MM.1S (cell line): ENCODE data around the gene TLE3.
"Not testable (repeated sequence)": the region's sequence is repeated elsewhere in the genome, so short reads cannot be mapped to it uniquely, and the experiment has no call there.

Experiments used
- DNase-seq: peaks from one replicate; pipeline ENCODE4 v3.0.0-alpha.2; 2015
- H2AFZ ChIP-seq: fragments of 300-600 bp; sonication (generic); 2 replicates; pipeline ENCODE4 v1.6.0; 2016; ENCODE audit warnings: antibody characterized with exemption, low read length
- H3F3A ChIP-seq: fragments of 300-600 bp; sonication (generic); 2 replicates; pipeline ENCODE4 v1.6.1; 2016; ENCODE audit warnings: mild to moderate bottlenecking, antibody characterized with exemption, low read length, moderate library complexity, mixed read lengths; ENCODE audit not compliant: insufficient read depth
- H3K27ac ChIP-seq: fragments of 300-600 bp; sonication (generic); 2 replicates; pipeline ENCODE4 v1.5.1; 2016; ENCODE audit warnings: mild to moderate bottlenecking, low read length
- H3K27me3 ChIP-seq: fragments of 300-600 bp; sonication (generic); replicated peaks from 2 replicates; pipeline ENCODE4 v1.6.0; 2016; ENCODE audit warnings: low read length; ENCODE audit not compliant: insufficient read depth
- H3K36me3 ChIP-seq: fragments of 300-600 bp; sonication (generic); replicated peaks from 2 replicates; pipeline ENCODE4 v1.6.1; 2016; ENCODE audit warnings: mild to moderate bottlenecking, low read length, mixed read lengths; ENCODE audit not compliant: insufficient read depth
- H3K4me1 ChIP-seq: fragments of 300-600 bp; sonication (generic); 2 replicates; pipeline ENCODE4 v1.6.1; 2016; ENCODE audit warnings: low read length, mixed read lengths
- H3K4me2 ChIP-seq: fragments of 300-600 bp; sonication (generic); 2 replicates; pipeline ENCODE4 v1.6.0; 2016; ENCODE audit warnings: low read depth, low read length
- H3K4me3 ChIP-seq: fragments of 300-600 bp; sonication (generic); 2 replicates; pipeline ENCODE4 v1.5.1; 2016; ENCODE audit warnings: low read length, mixed read lengths
- H3K79me2 ChIP-seq: fragments of 300-600 bp; sonication (generic); 2 replicates; pipeline ENCODE4 v1.6.1; 2016; ENCODE audit warnings: mixed run types, low read length, mixed read lengths
- H3K9ac ChIP-seq: fragments of 300-600 bp; sonication (generic); 2 replicates; pipeline ENCODE4 v1.6.1; 2016; ENCODE audit warnings: low read length, mixed read lengths
- H3K9me2 ChIP-seq: fragments of 300-600 bp; sonication (generic); replicated peaks from 2 replicates; pipeline ENCODE4 v1.6.1; 2016; ENCODE audit warnings: mild to moderate bottlenecking, low read length, mixed read lengths; ENCODE audit not compliant: insufficient read depth
- H3K9me3 ChIP-seq: fragments of 300-600 bp; sonication (generic); replicated peaks from 2 replicates; pipeline ENCODE4 v1.6.1; 2016; ENCODE audit warnings: mild to moderate bottlenecking, low read length, mixed read lengths; ENCODE audit not compliant: insufficient read depth
- H4K20me1 ChIP-seq: fragments of 300-600 bp; sonication (generic); 2 replicates; pipeline ENCODE4 v1.6.1; 2016; ENCODE audit warnings: mild to moderate bottlenecking, low read length, moderate library complexity, mixed read lengths; ENCODE audit not compliant: insufficient read depth
- CTCF ChIP-seq: fragments of 300-600 bp; sonication (generic); IDR thresholded peaks from 2 replicates; pipeline ENCODE4 v1.5.1; 2016; ENCODE audit warnings: antibody characterized with exemption, low read length, mixed read lengths
- EZH2 ChIP-seq: fragments of 300-600 bp; sonication (generic); optimal IDR thresholded peaks from 2 replicates; pipeline ENCODE3; 2017; ENCODE audit warnings: low read depth, mild to moderate bottlenecking, antibody characterized with exemption, low read length, mixed read lengths
- EZH2phosphoT487 ChIP-seq: fragments of 300-600 bp; sonication (generic); IDR thresholded peaks from 2 replicates; pipeline ENCODE4 v1.6.1; 2018; ENCODE audit warnings: antibody characterized with exemption, low read length

Gene TLE3

GRCh38 chr15:70116317-70116716 is 18.6 kb upstream of the TLE3 start:
- Histone ChIP-seq H4K20me1 (no peaks in the 10 kb centered on the region), H3K4me2 (no peak overlapping the region), H3K4me3 (no peak overlapping the region), H2AFZ (no peak overlapping the region), H3K9ac (no peak overlapping the region), H3K9me3 (no peaks in the 10 kb centered on the region), H3K9me2 (no peaks in the 10 kb centered on the region), H3F3A (no peaks in the 10 kb centered on the region), H3K4me1 (no peaks in the 10 kb centered on the region), H3K36me3 (no peaks in the 10 kb centered on the region), H3K79me2 (no peaks in the 10 kb centered on the region), H3K27me3 (no peaks in the 10 kb centered on the region), H3K27ac (no peak overlapping the region)
- TF ChIP-seq CTCF (no peak), EZH2 (no peak), EZH2phosphoT487 (no peak)
- no peak for DNase-seq

DNA sequence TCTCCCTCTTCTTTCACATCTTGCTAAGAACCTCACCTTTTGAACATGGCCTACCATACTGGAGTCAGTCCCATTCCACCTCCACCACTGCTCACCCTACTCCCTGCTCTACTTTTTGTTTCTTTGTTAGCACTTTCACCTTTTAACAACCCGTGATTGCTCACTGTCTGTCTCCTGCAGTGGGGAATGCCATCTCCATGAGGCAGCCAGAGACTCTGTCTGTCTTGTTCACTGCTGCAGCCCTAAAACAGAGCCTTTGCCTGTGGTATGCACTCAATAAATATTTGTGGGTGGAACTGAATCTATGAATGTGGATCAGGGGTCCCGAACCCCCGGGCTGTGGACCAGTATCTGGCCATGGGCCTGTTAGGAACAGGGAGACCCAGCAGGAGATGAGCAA is 16.5 kb upstream of the TLE3 start:
- no peak overlapping the region for H2AFZ ChIP-seq
- H3K36me3 ChIP-seq, result no peaks in the 10 kb centered on the region
- TF ChIP-seq CTCF, result no peak
- no peak for TF ChIP-seq EZH2
- no peak for TF ChIP-seq EZH2phosphoT487

GRCh38 chr15:70113304-70113700 is 15.6 kb upstream of the TLE3 start:
- DNase-seq, result no peak
- Histone ChIP-seq H3K9ac (no peak overlapping the region), H3K9me3 (no peaks in the 10 kb centered on the region), H3K9me2 (no peaks in the 10 kb centered on the region), H3K4me1 (no peaks in the 10 kb centered on the region), H3F3A (no peaks in the 10 kb centered on the region), H3K4me3 (no peak overlapping the region), H3K27ac (no peak overlapping the region), H3K4me2 (no peak overlapping the region), H3K79me2 (no peaks in the 10 kb centered on the region), H4K20me1 (no peaks in the 10 kb centered on the region), H3K27me3 (no peaks in the 10 kb centered on the region), H2AFZ (no peak overlapping the region), H3K36me3 (no peaks in the 10 kb centered on the region)
- no peak for TF ChIP-seq CTCF
- no peak for TF ChIP-seq EZH2phosphoT487
- no peak for TF ChIP-seq EZH2

More for the DNA sequence above, 16.5 kb upstream of the TLE3 start:
- Histone ChIP-seq H4K20me1 (no peaks in the 10 kb centered on the region), H3K79me2 (no peaks in the 10 kb centered on the region), H3K27ac (no peak overlapping the region), H3K4me3 (no peak overlapping the region), H3K9ac (no peak overlapping the region), H3K9me3 (no peaks in the 10 kb centered on the region), H3K4me2 (no peak overlapping the region), H3K4me1 (no peaks in the 10 kb centered on the region), H3K27me3 (no peaks in the 10 kb centered on the region), H3F3A (no peaks in the 10 kb centered on the region), H3K9me2 (no peaks in the 10 kb centered on the region)
- DNase-seq, result no peak

- not testable (repeated sequence) for H3K4me2 ChIP-seq, H3K9me3 ChIP-seq, H4K20me1 ChIP-seq, DNase-seq, H2AFZ ChIP-seq, H3K4me3 ChIP-seq, H3K36me3 ChIP-seq, H3K9ac ChIP-seq, H3K9me2 ChIP-seq, H3K4me1 ChIP-seq, H3K79me2 ChIP-seq, H3F3A ChIP-seq, H3K27me3 ChIP-seq, H3K27ac ChIP-seq
Observed at GRCh38 chr15:70112572-70113303, 15.0 kb upstream of the TLE3 start.
